ENCODE data around the gene RSPO3. TPM values are rescaled to one million over a fixed set of nuclear protein-coding genes. Genes with fewer than 3 reads are reported as not detected.

The RSPO3 gene
- total RNA-seq, 1 experiment from 2014 or later: 0.11 TPM

GRCh38 chr6:127111526-127111925 is 6.9 kb upstream of the RSPO3 start:
- TF ChIP-seq CTCF (IDR thresholded peaks at IDR 0.05; ENCODE audit: insufficient read depth in 1 of 2, low read depth in 1 of 2, low read length in 1 of 2, severe bottlenecking in 1 of 2, unreplicated experiment in 1 of 2): no peak
- no peak overlapping the region for H3K27ac Mint-ChIP-seq (ENCODE audit: unreplicated experiment)
- CTCF ChIA-PET: no interaction called here
- no peak for DNase-seq
- BruUV-seq (replicated peaks): no TSS peak
- H3K27me3 ChIP-seq (replicated peaks; ENCODE audit: control insufficient read depth, insufficient read depth, low read length): no peaks in the 10 kb centered on the region
- POLR2A ChIA-PET: no interaction called here
- H3K36me3 ChIP-seq (ENCODE audit: control insufficient read depth, insufficient read depth, low read length): no peaks in the 10 kb centered on the region
- no peak overlapping the region for H3K4me3 Mint-ChIP-seq (ENCODE audit: unreplicated experiment)
- intact Hi-C loops (cut with micrococcal nuclease; ENCODE audit: unreplicated experiment): no loop called here
- 0 out of 2 replicates have a peak, but pooled peaks cover 10% of the 10 kb centered on the region for H3K4me1 ChIP-seq
- no peaks in the 10 kb centered on the region for H3K9me3 ChIP-seq
- peaks cover 7% of the 10 kb centered on the region for H3K9me3 Mint-ChIP-seq (ENCODE audit: unreplicated experiment)
- H3K36me3 Mint-ChIP-seq (ENCODE audit: insufficient read depth, unreplicated experiment): no peaks in the 10 kb centered on the region
- H3K4me1 Mint-ChIP-seq (ENCODE audit: low read depth, unreplicated experiment): peaks cover 10% of the 10 kb centered on the region
- no peak overlapping the region for H3K4me3 ChIP-seq (ENCODE audit: low read depth, low read length)
- H3K27me3 Mint-ChIP-seq (ENCODE audit: insufficient read depth, unreplicated experiment): no peaks in the 10 kb centered on the region

DNA sequence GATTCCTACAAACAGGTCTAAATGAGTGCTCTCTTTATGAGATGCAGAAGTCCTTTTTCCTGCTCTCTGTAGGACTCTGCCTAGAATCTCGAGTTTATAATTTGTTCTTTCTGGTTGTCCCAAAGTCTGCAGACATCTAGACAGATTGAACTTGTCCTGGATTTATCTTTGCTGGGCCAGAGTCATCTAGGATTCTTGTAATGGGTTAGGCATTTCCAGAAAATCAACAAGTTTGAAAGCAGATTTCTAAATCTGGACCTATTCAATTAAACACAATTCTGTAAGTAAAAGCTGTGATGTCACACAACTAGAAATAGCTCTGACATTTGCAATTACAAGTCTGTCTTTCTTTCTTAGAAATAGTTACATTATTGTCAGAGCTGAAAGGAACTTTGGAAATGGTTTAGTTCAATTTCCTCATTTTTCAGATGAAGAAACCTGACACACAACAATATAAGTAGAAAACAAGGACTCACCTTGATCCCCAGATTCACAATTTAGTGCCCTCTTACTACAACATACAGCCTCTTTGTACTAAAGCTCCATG is 4.2 kb upstream of the RSPO3 start:
- Histone ChIP-seq H3K27me3 (replicated peaks; ENCODE audit: control insufficient read depth, insufficient read depth, low read length) (no peaks in the 10 kb centered on the region), H3K4me1 (0 out of 2 replicates have a peak, but pooled peaks cover 10% of the 10 kb centered on the region), H3K36me3 (ENCODE audit: control insufficient read depth, insufficient read depth, low read length) (no peaks in the 10 kb centered on the region), H3K4me3 (ENCODE audit: low read depth, low read length) (no peak overlapping the region), H3K9me3 (no peaks in the 10 kb centered on the region)
- Mint-ChIP-seq H3K9me3 (ENCODE audit: unreplicated experiment) (peaks cover 18% of the 10 kb centered on the region), H3K27ac (ENCODE audit: unreplicated experiment) (no peak overlapping the region), H3K36me3 (ENCODE audit: insufficient read depth, unreplicated experiment) (no peaks in the 10 kb centered on the region), H3K27me3 (ENCODE audit: insufficient read depth, unreplicated experiment) (no peaks in the 10 kb centered on the region), H3K4me1 (ENCODE audit: low read depth, unreplicated experiment) (peaks cover 19% of the 10 kb centered on the region), H3K4me3 (ENCODE audit: unreplicated experiment) (no peak overlapping the region)
- ChIA-PET POLR2A (no interaction called here), CTCF (interaction anchor here (1.2 kb wide), 1 partner anchor 310 kb away, joined by 4 read pairs; no protein-coding TSS in a partner anchor)
- no TSS peak for BruUV-seq (replicated peaks)
- intact Hi-C loops (cut with micrococcal nuclease; ENCODE audit: unreplicated experiment): no loop called here
- TF ChIP-seq CTCF (IDR thresholded peaks at IDR 0.05; ENCODE audit: insufficient read depth in 1 of 2, low read depth in 1 of 2, low read length in 1 of 2, severe bottlenecking in 1 of 2, unreplicated experiment in 1 of 2): no peak
- no peak for DNase-seq

DNA sequence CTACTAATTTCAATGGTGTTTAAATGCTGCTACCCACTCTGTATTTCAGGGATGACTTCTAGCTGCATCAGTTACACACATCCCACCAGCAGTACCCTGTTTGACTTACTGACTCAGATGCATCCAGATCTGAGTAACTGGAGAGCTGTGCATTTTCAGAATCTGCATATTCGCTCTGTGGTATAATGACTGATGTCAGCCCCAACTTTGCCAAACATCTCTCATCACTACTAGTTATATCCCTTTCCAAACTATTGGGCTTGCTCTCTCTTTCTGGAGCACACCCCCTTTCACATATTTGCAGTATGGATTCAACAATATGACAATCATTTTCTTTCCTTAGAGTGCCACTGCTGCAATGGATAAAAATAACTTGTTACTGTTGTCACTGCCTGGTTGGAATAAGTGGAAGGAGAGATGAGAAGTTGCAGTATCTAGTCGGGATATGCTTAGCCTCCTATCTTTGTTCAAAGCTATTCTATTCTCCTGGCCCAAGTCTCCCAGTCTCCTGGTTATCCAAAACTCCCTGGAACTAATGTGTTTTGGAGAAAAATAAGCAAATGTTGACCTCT is 3.3 kb upstream of the RSPO3 start:
- Mint-ChIP-seq H3K9me3 (ENCODE audit: unreplicated experiment) (peaks cover 18% of the 10 kb centered on the region), H3K27ac (ENCODE audit: unreplicated experiment) (no peak overlapping the region), H3K27me3 (ENCODE audit: insufficient read depth, unreplicated experiment) (no peaks in the 10 kb centered on the region), H3K4me1 (ENCODE audit: low read depth, unreplicated experiment) (peaks cover 19% of the 10 kb centered on the region), H3K36me3 (ENCODE audit: insufficient read depth, unreplicated experiment) (no peaks in the 10 kb centered on the region), H3K4me3 (ENCODE audit: unreplicated experiment) (no peak overlapping the region)
- DNase-seq: no peak
- no TSS peak for BruUV-seq (replicated peaks)
- ChIA-PET POLR2A (no interaction called here), CTCF (no interaction called here)
- no peak for TF ChIP-seq CTCF (IDR thresholded peaks at IDR 0.05; ENCODE audit: insufficient read depth in 1 of 2, low read depth in 1 of 2, low read length in 1 of 2, severe bottlenecking in 1 of 2, unreplicated experiment in 1 of 2)
- no peaks in the 10 kb centered on the region for H3K27me3 ChIP-seq (replicated peaks; ENCODE audit: control insufficient read depth, insufficient read depth, low read length)
- no peaks in the 10 kb centered on the region for H3K9me3 ChIP-seq
- H3K4me1 ChIP-seq: 0 out of 2 replicates have a peak, but pooled peaks cover 10% of the 10 kb centered on the region
- no peak overlapping the region for H3K4me3 ChIP-seq (ENCODE audit: low read depth, low read length)
- no peaks in the 10 kb centered on the region for H3K36me3 ChIP-seq (ENCODE audit: control insufficient read depth, insufficient read depth, low read length)
- intact Hi-C loops (cut with micrococcal nuclease; ENCODE audit: unreplicated experiment): no loop called here
